Measurements from ENCODE around the gene CASKIN1. TPM values are rescaled to one million over a fixed set of nuclear protein-coding genes. Genes with fewer than 3 reads are reported as not detected.

Gene CASKIN1
- total RNA-seq, 2 experiments from 2014 or later, result 0.05 to 0.63 TPM

Small RNA genes within 50 kb of the gene (microRNA-seq; reads per million reads assigned to microRNA genes)
- gene MIR3180-5 (not detected), gene MIR4516 (not detected)

Other genes with a start within 250 kb of the CASKIN1 start
- under 1 TPM in 1 of 2 experiments, not detected in 1; 0.53 TPM for gene RPL3L, start 241.9 kb downstream of the CASKIN1 start, total RNA-seq
- gene NDUFB10, start 237.1 kb downstream of the CASKIN1 start, total RNA-seq, result 100 to 1,000 TPM; 141 to 147 TPM
- gene RPS2, start 231.8 kb downstream of the CASKIN1 start, total RNA-seq, result 1,000 to 10,000 TPM; 2,821 to 2,910 TPM
- not detected for gene RNF151, start 229.7 kb downstream of the CASKIN1 start, total RNA-seq
- gene TBL3, start 224.6 kb downstream of the CASKIN1 start, total RNA-seq, result 10 to 100 TPM; 37.6 to 37.9 TPM
- gene NOXO1, start 215.1 kb downstream of the CASKIN1 start, total RNA-seq, result not detected
- 10 to 100 TPM; 27.2 to 30.5 TPM for gene GFER, start 212.4 kb downstream of the CASKIN1 start, total RNA-seq
- gene SYNGR3, start 206.6 kb downstream of the CASKIN1 start, total RNA-seq, result 1 to 10 TPM; 2.6 to 3.4 TPM
- 10 to 100 TPM; 75.1 to 75.9 TPM for gene ZNF598, start 186.8 kb downstream of the CASKIN1 start, total RNA-seq
- under 1 TPM in 1 of 2 experiments, not detected in 1; 0.73 TPM for gene NPW, start 176.8 kb downstream of the CASKIN1 start, total RNA-seq
- 1 to 10 TPM; 1.4 to 2.8 TPM for gene NHERF2, start 169.7 kb downstream of the CASKIN1 start, total RNA-seq
- gene NTHL1, start 148.8 kb downstream of the CASKIN1 start, total RNA-seq, result 10 to 100 TPM; 29.9 to 35.3 TPM
- 10 to 100 TPM; 87.9 to 97.4 TPM for gene TSC2, start 148.6 kb downstream of the CASKIN1 start, total RNA-seq
- 10 to 100 TPM; 66.0 to 76.6 TPM for gene PKD1, start 60.7 kb downstream of the CASKIN1 start, total RNA-seq
- gene RAB26, start 48.0 kb downstream of the CASKIN1 start, total RNA-seq, result under 1 TPM; 0.26 to 0.31 TPM
- gene TRAF7, start 40.8 kb downstream of the CASKIN1 start, total RNA-seq, result 10 to 100 TPM; 56.8 to 59.5 TPM
- 10 to 100 TPM; 34.5 to 37.8 TPM for gene MLST8, start 8.8 kb upstream of the CASKIN1 start, total RNA-seq
- gene BRICD5, start 14.3 kb upstream of the CASKIN1 start, total RNA-seq, result 10 to 100 TPM; 14.8 to 15.0 TPM
- 10 to 100 TPM; 28.5 to 29.0 TPM for gene PGP, start 18.2 kb upstream of the CASKIN1 start, total RNA-seq
- gene E4F1, start 27.0 kb upstream of the CASKIN1 start, total RNA-seq, result 10 to 100 TPM; 33.8 to 34.3 TPM
- gene DNASE1L2, start 39.8 kb upstream of the CASKIN1 start, total RNA-seq, result 1 to 10 TPM; 3.3 to 4.1 TPM
- gene ECI1, start 55.0 kb upstream of the CASKIN1 start, total RNA-seq, result 10 to 100 TPM; 36.0 to 41.1 TPM
- 100 to 1,000 TPM; 260 to 268 TPM for gene RNPS1, start 71.5 kb upstream of the CASKIN1 start, total RNA-seq
- gene ABCA3, start 144.1 kb upstream of the CASKIN1 start, total RNA-seq, result 1 to 10 TPM; 6.3 to 6.8 TPM
- 100 to 1,000 TPM; 105 to 110 TPM for gene CCNF, start 232.8 kb upstream of the CASKIN1 start, total RNA-seq

All from activated CD8-positive, alpha-beta T cell treated with anti-CD3 and anti-CD28 coated beads, Interleukin-2, amount 10 ng/mL, durations not matched to agents 7 days and 5 days (primary cell).